ENCODE results near the gene ITGAE. TPM values are rescaled to one million over a fixed set of nuclear protein-coding genes. Genes with fewer than 3 reads are reported as not detected.
A peak's percentile ranks its signal among the peaks of the same experiment; 100 is the strongest.

ITGAE gene
- total RNA-seq, 1 experiment from 2014 or later: 51.3 TPM

GRCh38 chr17:3723188-3723555 is 77.8 kb downstream of the ITGAE start:
- peak overlapping the region; percentile 97 for H3K9ac ChIP-seq (ENCODE audit: low read length)
- H3K9me3 ChIP-seq (ENCODE audit: low read length): no peaks in the 10 kb centered on the region
- H3K36me3 ChIP-seq (ENCODE audit: insufficient read depth, low read length): peaks cover 21% of the 10 kb centered on the region
- H3K79me2 ChIP-seq (ENCODE audit: low read length): peaks cover 45% of the 10 kb centered on the region
- H3K4me3 ChIP-seq (ENCODE audit: low read length): peak overlapping the region; percentile 97
- H3K27me3 ChIP-seq (ENCODE audit: low read length): no peaks in the 10 kb centered on the region
- H3K9me2 ChIP-seq (replicated peaks; ENCODE audit: insufficient read depth, low read length): no peaks in the 10 kb centered on the region
- H3K4me1 ChIP-seq (ENCODE audit: low read length): peaks cover 40% of the 10 kb centered on the region
- peak; percentile 82 for DNase-seq
- H3K4me2 ChIP-seq (ENCODE audit: low read depth, low read length, poor library complexity, severe bottlenecking): peak overlapping the region; percentile 94
- peaks cover 20% of the 10 kb centered on the region for H4K20me1 ChIP-seq (ENCODE audit: insufficient read depth, low read depth, low read length)
- peak overlapping the region; percentile 73; the same call in 1 of the 2 replicates for H2AFZ ChIP-seq (ENCODE audit: low read length)
- H3K27ac ChIP-seq (ENCODE audit: low read length): peak overlapping the region; percentile 86

GRCh38 chr17:3722716-3723115 is 78.3 kb downstream of the ITGAE start:
- peak overlapping the region; percentile 86 for H3K27ac ChIP-seq (ENCODE audit: low read length)
- H3K4me3 ChIP-seq (ENCODE audit: low read length): peak overlapping the region; percentile 97
- no peaks in the 10 kb centered on the region for H3K9me3 ChIP-seq (ENCODE audit: low read length)
- H3K79me2 ChIP-seq (ENCODE audit: low read length): peaks cover 42% of the 10 kb centered on the region
- no peak for DNase-seq
- H2AFZ ChIP-seq (ENCODE audit: low read length): no peak overlapping the region
- H3K36me3 ChIP-seq (ENCODE audit: insufficient read depth, low read length): peaks cover 21% of the 10 kb centered on the region
- peak overlapping the region; percentile 94 for H3K4me2 ChIP-seq (ENCODE audit: low read depth, low read length, poor library complexity, severe bottlenecking)
- H4K20me1 ChIP-seq (ENCODE audit: insufficient read depth, low read depth, low read length): peaks cover 20% of the 10 kb centered on the region
- peak overlapping the region; percentile 97 for H3K9ac ChIP-seq (ENCODE audit: low read length)
- no peaks in the 10 kb centered on the region for H3K9me2 ChIP-seq (replicated peaks; ENCODE audit: insufficient read depth, low read length)
- H3K4me1 ChIP-seq (ENCODE audit: low read length): peaks cover 37% of the 10 kb centered on the region
- no peaks in the 10 kb centered on the region for H3K27me3 ChIP-seq (ENCODE audit: low read length)

GRCh38 chr17:3719265-3719664 is 81.7 kb downstream of the ITGAE start:
- DNase-seq: no peak
- Histone ChIP-seq H3K4me1 (ENCODE audit: low read length) (peaks cover 14% of the 10 kb centered on the region), H3K36me3 (ENCODE audit: insufficient read depth, low read length) (peaks cover 29% of the 10 kb centered on the region; the same call in 1 of the 2 replicates), H3K27ac (ENCODE audit: low read length) (no peak overlapping the region), H3K79me2 (ENCODE audit: low read length) (peaks cover 18% of the 10 kb centered on the region), H3K9me2 (replicated peaks; ENCODE audit: insufficient read depth, low read length) (no peaks in the 10 kb centered on the region), H3K9ac (ENCODE audit: low read length) (no peak overlapping the region), H2AFZ (ENCODE audit: low read length) (no peak overlapping the region), H3K4me3 (ENCODE audit: low read length) (no peak overlapping the region), H3K9me3 (ENCODE audit: low read length) (no peaks in the 10 kb centered on the region), H3K4me2 (ENCODE audit: low read depth, low read length, poor library complexity, severe bottlenecking) (no peak overlapping the region), H4K20me1 (ENCODE audit: insufficient read depth, low read depth, low read length) (0 out of 2 replicates have a peak, but pooled peaks cover under 1% of the 10 kb centered on the region), H3K27me3 (ENCODE audit: low read length) (no peaks in the 10 kb centered on the region)

GRCh38 chr17:3718201-3718600 is 82.8 kb downstream of the ITGAE start:
- Histone ChIP-seq H3K9ac (ENCODE audit: low read length) (no peak overlapping the region), H2AFZ (ENCODE audit: low read length) (no peak overlapping the region), H3K4me1 (ENCODE audit: low read length) (peaks cover 14% of the 10 kb centered on the region), H3K79me2 (ENCODE audit: low read length) (peaks cover 9% of the 10 kb centered on the region), H3K36me3 (ENCODE audit: insufficient read depth, low read length) (peaks cover 29% of the 10 kb centered on the region; the same call in 1 of the 2 replicates), H3K4me2 (ENCODE audit: low read depth, low read length, poor library complexity, severe bottlenecking) (no peak overlapping the region), H3K4me3 (ENCODE audit: low read length) (no peak overlapping the region), H3K9me2 (replicated peaks; ENCODE audit: insufficient read depth, low read length) (no peaks in the 10 kb centered on the region), H4K20me1 (ENCODE audit: insufficient read depth, low read depth, low read length) (no peaks in the 10 kb centered on the region), H3K27me3 (ENCODE audit: low read length) (no peaks in the 10 kb centered on the region), H3K9me3 (ENCODE audit: low read length) (no peaks in the 10 kb centered on the region), H3K27ac (ENCODE audit: low read length) (no peak overlapping the region)
- no peak for DNase-seq

GRCh38 chr17:3715296-3715695 is 85.7 kb downstream of the ITGAE start:
- Histone ChIP-seq H3K9me3 (ENCODE audit: low read length) (no peaks in the 10 kb centered on the region), H3K9ac (ENCODE audit: low read length) (no peak overlapping the region), H3K27me3 (ENCODE audit: low read length) (no peaks in the 10 kb centered on the region), H3K4me1 (ENCODE audit: low read length) (peaks cover 13% of the 10 kb centered on the region), H3K36me3 (ENCODE audit: insufficient read depth, low read length) (peaks cover 29% of the 10 kb centered on the region; the same call in 1 of the 2 replicates), H4K20me1 (ENCODE audit: insufficient read depth, low read depth, low read length) (no peaks in the 10 kb centered on the region), H3K79me2 (ENCODE audit: low read length) (no peaks in the 10 kb centered on the region), H3K4me2 (ENCODE audit: low read depth, low read length, poor library complexity, severe bottlenecking) (no peak overlapping the region), H3K4me3 (ENCODE audit: low read length) (no peak overlapping the region), H3K27ac (ENCODE audit: low read length) (no peak overlapping the region), H3K9me2 (replicated peaks; ENCODE audit: insufficient read depth, low read length) (no peaks in the 10 kb centered on the region), H2AFZ (ENCODE audit: low read length) (no peak overlapping the region)
- DNase-seq: no peak

- Histone ChIP-seq H2AFZ (ENCODE audit: low read length) (no peak overlapping the region), H3K9ac (ENCODE audit: low read length) (no peak overlapping the region), H3K4me1 (ENCODE audit: low read length) (peaks cover 18% of the 10 kb centered on the region), H3K27ac (ENCODE audit: low read length) (no peak overlapping the region), H3K27me3 (ENCODE audit: low read length) (no peaks in the 10 kb centered on the region), H4K20me1 (ENCODE audit: insufficient read depth, low read depth, low read length) (no peaks in the 10 kb centered on the region), H3K4me3 (ENCODE audit: low read length) (no peak overlapping the region), H3K9me2 (replicated peaks; ENCODE audit: insufficient read depth, low read length) (no peaks in the 10 kb centered on the region), H3K36me3 (ENCODE audit: insufficient read depth, low read length) (peaks cover 24% of the 10 kb centered on the region; the same call in 1 of the 2 replicates), H3K4me2 (ENCODE audit: low read depth, low read length, poor library complexity, severe bottlenecking) (no peak overlapping the region), H3K79me2 (ENCODE audit: low read length) (no peaks in the 10 kb centered on the region), H3K9me3 (ENCODE audit: low read length) (no peaks in the 10 kb centered on the region)
- DNase-seq: no peak
Measured at GRCh38 chr17:3712811-3713463, 88.1 kb downstream of the ITGAE start.

GRCh38 chr17:3710951-3711383 is 90.0 kb downstream of the ITGAE start:
- no peaks in the 10 kb centered on the region for H4K20me1 ChIP-seq (ENCODE audit: insufficient read depth, low read depth, low read length)
- H3K9ac ChIP-seq (ENCODE audit: low read length): no peak overlapping the region
- H3K9me3 ChIP-seq (ENCODE audit: low read length): no peaks in the 10 kb centered on the region
- peak; percentile 67 for DNase-seq
- H3K4me1 ChIP-seq (ENCODE audit: low read length): peaks cover 18% of the 10 kb centered on the region
- peaks cover 11% of the 10 kb centered on the region; the same call in 1 of the 2 replicates for H3K36me3 ChIP-seq (ENCODE audit: insufficient read depth, low read length)
- H3K27ac ChIP-seq (ENCODE audit: low read length): no peak overlapping the region
- no peaks in the 10 kb centered on the region for H3K27me3 ChIP-seq (ENCODE audit: low read length)
- no peak overlapping the region for H2AFZ ChIP-seq (ENCODE audit: low read length)
- H3K9me2 ChIP-seq (replicated peaks; ENCODE audit: insufficient read depth, low read length): no peaks in the 10 kb centered on the region
- no peaks in the 10 kb centered on the region for H3K79me2 ChIP-seq (ENCODE audit: low read length)
- no peak overlapping the region for H3K4me2 ChIP-seq (ENCODE audit: low read depth, low read length, poor library complexity, severe bottlenecking)
- no peak overlapping the region for H3K4me3 ChIP-seq (ENCODE audit: low read length)

GRCh38 chr17:3708366-3708765 is 92.6 kb downstream of the ITGAE start:
- H3K36me3 ChIP-seq (ENCODE audit: insufficient read depth, low read length): no peaks in the 10 kb centered on the region
- no peaks in the 10 kb centered on the region for H3K9me3 ChIP-seq (ENCODE audit: low read length)
- H3K27me3 ChIP-seq (ENCODE audit: low read length): no peaks in the 10 kb centered on the region
- H3K9ac ChIP-seq (ENCODE audit: low read length): no peak overlapping the region
- H4K20me1 ChIP-seq (ENCODE audit: insufficient read depth, low read depth, low read length): no peaks in the 10 kb centered on the region
- no peak overlapping the region for H2AFZ ChIP-seq (ENCODE audit: low read length)
- no peak overlapping the region for H3K4me3 ChIP-seq (ENCODE audit: low read length)
- H3K4me2 ChIP-seq (ENCODE audit: low read depth, low read length, poor library complexity, severe bottlenecking): no peak overlapping the region
- no peaks in the 10 kb centered on the region for H3K9me2 ChIP-seq (replicated peaks; ENCODE audit: insufficient read depth, low read length)
- no peak overlapping the region for H3K27ac ChIP-seq (ENCODE audit: low read length)
- no peak for DNase-seq
- no peaks in the 10 kb centered on the region for H3K79me2 ChIP-seq (ENCODE audit: low read length)
- H3K4me1 ChIP-seq (ENCODE audit: low read length): peaks cover 12% of the 10 kb centered on the region
